T-helper 1 cell treated with Interleukin-12 subunit alpha and Interleukin-12 subunit beta and Interleukin-4 antibody, amounts not matched to agents 30 ng/mL and 1 ng/mL, for 36 hours (primary cell): Measurements from ENCODE around the gene TREM2. TPM values are rescaled to one million over a fixed set of nuclear protein-coding genes. Genes with fewer than 3 reads are reported as not detected.
"Not testable (repeated sequence)": the region's sequence is repeated elsewhere in the genome, so short reads cannot be mapped to it uniquely, and the experiment has no call there.

Experiments
- intact Hi-C: fragments of 100-400 bp; cut with micrococcal nuclease; formaldehyde crosslinking; loops from one replicate; pipeline ENCODE4 v1.15.1; 2024
- total RNA-seq: library from RNA; stranded (reverse); gene quantifications from 2 replicates; pipeline ENCODE4 v1.2.3, GENCODE V29; 2022

TREM2 gene
- total RNA-seq, 1 donor from 2014 or later: not detected

- intact Hi-C loops: no loop called here
Measured at GRCh38 chr6:41155132-41155805, 7.6 kb downstream of the TREM2 start.

GRCh38 chr6:41153992-41154625 is 8.8 kb downstream of the TREM2 start, which contains the start of gene TREML1:
Gene TREML1 (minus strand): TSS chr6:41154347. CDS start chr6:41154288, 59 bp downstream.
- intact Hi-C loops: no loop called here

GRCh38 chr6:41153451-41153850 is 9.5 kb downstream of the TREM2 start:
- intact Hi-C loops: no loop called here

- intact Hi-C loops: no loop called here
Measured at GRCh38 chr6:41150671-41151070, 12.2 kb downstream of the TREM2 start.

- intact Hi-C loops: no loop called here
Measured at GRCh38 chr6:41147917-41148316, 15.0 kb downstream of the TREM2 start.

- intact Hi-C loops: no loop called here
Measured at GRCh38 chr6:41136911-41137310, 26.0 kb downstream of the TREM2 start.

GRCh38 chr6:41135062-41135832 is 27.7 kb downstream of the TREM2 start:
- intact Hi-C loops: no loop called here

- intact Hi-C loops: no loop called here
Measured at GRCh38 chr6:41132254-41132653, 30.7 kb downstream of the TREM2 start.

- intact Hi-C loops: no loop called here
Measured at GRCh38 chr6:41125282-41125681, 37.6 kb downstream of the TREM2 start.

- intact Hi-C loops: no loop called here
Measured at GRCh38 chr6:41122918-41123317, 40.0 kb downstream of the TREM2 start.

GRCh38 chr6:41122373-41122772 is 40.5 kb downstream of the TREM2 start:
- intact Hi-C loops: no loop called here

- intact Hi-C loops: no loop called here
Measured at GRCh38 chr6:41120058-41120457, 42.9 kb downstream of the TREM2 start.

- intact Hi-C loops: no loop called here
Measured at GRCh38 chr6:41119508-41119907, 43.4 kb downstream of the TREM2 start.

- intact Hi-C loops: not testable (repeated sequence)
Measured at GRCh38 chr6:41115027-41115426, 47.9 kb downstream of the TREM2 start.

- intact Hi-C loops: no loop called here
Measured at GRCh38 chr6:41111017-41111416, 51.9 kb downstream of the TREM2 start.

Other genes with a start within 250 kb of the TREM2 start
- gene UNC5CL, start 123.9 kb downstream of the TREM2 start, total RNA-seq: 1.7 and 2.1 TPM in 2 replicates
- gene TSPO2, start 120.6 kb downstream of the TREM2 start, total RNA-seq: not detected in 2 replicates
- not detected in 2 replicates for gene APOBEC2, start 109.9 kb downstream of the TREM2 start, total RNA-seq
- gene OARD1, start 90.8 kb downstream of the TREM2 start, total RNA-seq: 24.3 and 25.2 TPM in 2 replicates
- gene NFYA, start 90.1 kb downstream of the TREM2 start, total RNA-seq: 33.3 and 34.6 TPM in 2 replicates
- gene TREML1, start 8.8 kb downstream of the TREM2 start, total RNA-seq: not detected in 2 replicates
- gene TREML2, start 38.0 kb upstream of the TREM2 start, total RNA-seq: 21.5 and 23.3 TPM in 2 replicates
- not detected in 2 replicates for gene TREML4, start 65.2 kb upstream of the TREM2 start, total RNA-seq
- not detected in 2 replicates for gene TREM1, start 123.6 kb upstream of the TREM2 start, total RNA-seq
- gene NCR2, start 172.5 kb upstream of the TREM2 start, total RNA-seq: not detected in 2 replicates